CD4-positive, alpha-beta T cell treated with Interleukin-15 for 4 hours (primary cell): ENCODE measurements around the gene NUDT1.

Source experiments
- DNase-seq: peaks from one replicate; pipeline ENCODE4 v3.0.0-alpha.2; 2020; ENCODE audit warnings: low spot score

NUDT1 gene

GRCh38 chr7:2248984-2249694 is 7.1 kb downstream of the NUDT1 start:
- no peak for DNase-seq

GRCh38 chr7:2249744-2250323 is 7.8 kb downstream of the NUDT1 start:
- no peak for DNase-seq

GRCh38 chr7:2251381-2251780 is 9.4 kb downstream of the NUDT1 start:
- DNase-seq, result no peak

- no peak for DNase-seq
Measured at GRCh38 chr7:2251841-2252771, 10.1 kb downstream of the NUDT1 start.

- no peak for DNase-seq
Measured at GRCh38 chr7:2253021-2253420, 11.0 kb downstream of the NUDT1 start.

GRCh38 chr7:2253525-2254244 is 11.7 kb downstream of the NUDT1 start:
- no peak for DNase-seq

GRCh38 chr7:2254429-2255144 is 12.6 kb downstream of the NUDT1 start:
- no peak for DNase-seq

- DNase-seq, result no peak
Measured at GRCh38 chr7:2255145-2256139, 13.4 kb downstream of the NUDT1 start.

GRCh38 chr7:2256306-2257045 is 14.4 kb downstream of the NUDT1 start:
- DNase-seq, result no peak

- DNase-seq, result no peak
Measured at GRCh38 chr7:2257046-2257551, 15.1 kb downstream of the NUDT1 start.

GRCh38 chr7:2257651-2258050 is 15.6 kb downstream of the NUDT1 start:
- DNase-seq, result no peak

GRCh38 chr7:2258661-2259365 is 16.8 kb downstream of the NUDT1 start:
- no peak for DNase-seq

GRCh38 chr7:2259480-2259879 is 17.5 kb downstream of the NUDT1 start:
- no peak for DNase-seq

GRCh38 chr7:2260820-2261219 is 18.8 kb downstream of the NUDT1 start:
- no peak for DNase-seq

- peak; percentile 4 for DNase-seq
Measured at GRCh38 chr7:2261611-2262010, 19.6 kb downstream of the NUDT1 start.

- no peak for DNase-seq
Measured at GRCh38 chr7:2263176-2263575, 21.1 kb downstream of the NUDT1 start.

GRCh38 chr7:2264158-2264557 is 22.1 kb downstream of the NUDT1 start:
- no peak for DNase-seq

GRCh38 chr7:2266911-2267310 is 24.9 kb downstream of the NUDT1 start:
- no peak for DNase-seq
